Measurements from ENCODE around the gene CCDC148. TPM values are rescaled to one million over a fixed set of nuclear protein-coding genes. Genes with fewer than 3 reads are reported as not detected.

Gene CCDC148
- total RNA-seq, 1 donor from 2014 or later = 0.30 TPM

- TF ChIP-seq CTCF (IDR thresholded peaks at IDR 0.05; ENCODE audit: borderline replicate concordance) = no peak
- intact Hi-C loops (cut with micrococcal nuclease) = no loop called here
- peaks cover 10% of the 10 kb centered on the region for H3K9me3 ChIP-seq (replicated peaks)
- H3K4me1 ChIP-seq = no peaks in the 10 kb centered on the region
- H3K36me3 ChIP-seq = no peaks in the 10 kb centered on the region
- H3K27me3 ChIP-seq (ENCODE audit: low read depth) = no peaks in the 10 kb centered on the region
- H3K27ac ChIP-seq (replicated peaks) = no peak overlapping the region
- no peak for DNase-seq
- H3K4me3 ChIP-seq = no peak overlapping the region
Measured at GRCh38 chr2:158142165-158142564, 314.4 kb downstream of the CCDC148 start.

DNA sequence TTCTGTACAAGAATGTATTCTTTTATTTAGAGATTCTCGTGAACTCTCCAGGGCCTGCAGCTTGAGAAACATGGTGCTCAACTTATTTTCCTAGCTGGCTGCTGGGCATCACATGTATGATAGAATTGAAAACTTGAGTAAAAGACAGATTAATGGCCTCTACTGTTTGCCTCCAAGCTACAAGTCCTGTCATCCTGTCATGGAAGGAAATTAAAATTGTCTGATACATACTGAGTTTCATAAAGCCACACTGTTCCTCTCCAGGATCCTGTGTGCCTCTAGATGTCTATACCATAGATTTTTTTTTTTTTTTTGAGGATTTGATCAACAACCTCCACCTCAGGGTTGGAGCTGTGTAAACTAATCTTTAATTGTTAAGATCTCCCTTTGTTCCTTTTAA is 316.4 kb downstream of the CCDC148 start:
- no peaks in the 10 kb centered on the region for H3K27me3 ChIP-seq (ENCODE audit: low read depth)
- no peak overlapping the region for H3K27ac ChIP-seq (replicated peaks)
- DNase-seq = no peak
- no peaks in the 10 kb centered on the region for H3K36me3 ChIP-seq
- H3K4me1 ChIP-seq = no peaks in the 10 kb centered on the region
- no peaks in the 10 kb centered on the region for H3K9me3 ChIP-seq (replicated peaks)
- H3K4me3 ChIP-seq = no peak overlapping the region
- no peak for TF ChIP-seq CTCF (IDR thresholded peaks at IDR 0.05; ENCODE audit: borderline replicate concordance)
- intact Hi-C loops (cut with micrococcal nuclease) = no loop called here

- Histone ChIP-seq H3K36me3 (no peaks in the 10 kb centered on the region), H3K4me3 (no peak overlapping the region), H3K27ac (replicated peaks) (no peak overlapping the region), H3K9me3 (replicated peaks) (no peaks in the 10 kb centered on the region), H3K27me3 (ENCODE audit: low read depth) (no peaks in the 10 kb centered on the region), H3K4me1 (no peaks in the 10 kb centered on the region)
- TF ChIP-seq CTCF (IDR thresholded peaks at IDR 0.05; ENCODE audit: borderline replicate concordance) = no peak
- intact Hi-C loops (cut with micrococcal nuclease) = no loop called here
- DNase-seq = no peak
Measured at GRCh38 chr2:158138255-158138654, 318.3 kb downstream of the CCDC148 start.

DNA sequence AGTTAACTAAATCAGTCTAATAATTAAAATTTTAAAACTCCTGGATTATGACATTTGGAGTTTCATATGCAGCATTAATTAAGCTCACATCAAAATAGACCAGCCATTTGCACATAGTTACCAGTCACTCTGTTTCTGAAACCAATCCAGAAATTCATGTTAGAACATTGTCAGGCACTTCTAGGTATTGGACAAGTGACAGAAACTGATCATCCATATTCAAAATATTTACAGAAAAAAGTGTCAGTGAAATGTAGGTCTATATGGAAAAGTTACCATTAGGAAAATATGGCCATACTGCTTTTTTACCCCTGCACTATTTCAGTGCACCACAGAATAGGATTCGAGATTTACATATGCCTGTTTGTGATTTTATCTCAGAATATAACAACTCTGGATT is 321.5 kb downstream of the CCDC148 start:
- no peak overlapping the region for H3K27ac ChIP-seq (replicated peaks)
- no peaks in the 10 kb centered on the region for H3K9me3 ChIP-seq (replicated peaks)
- H3K4me3 ChIP-seq = no peak overlapping the region
- H3K36me3 ChIP-seq = no peaks in the 10 kb centered on the region
- TF ChIP-seq CTCF (IDR thresholded peaks at IDR 0.05; ENCODE audit: borderline replicate concordance) = no peak
- intact Hi-C loops (cut with micrococcal nuclease) = no loop called here
- no peaks in the 10 kb centered on the region for H3K4me1 ChIP-seq
- no peaks in the 10 kb centered on the region for H3K27me3 ChIP-seq (ENCODE audit: low read depth)
- DNase-seq = no peak

GRCh38 chr2:158134655-158135054 is 321.9 kb downstream of the CCDC148 start:
- Histone ChIP-seq H3K4me3 (no peak overlapping the region), H3K27ac (replicated peaks) (no peak overlapping the region), H3K4me1 (no peaks in the 10 kb centered on the region), H3K36me3 (no peaks in the 10 kb centered on the region), H3K27me3 (ENCODE audit: low read depth) (no peaks in the 10 kb centered on the region), H3K9me3 (replicated peaks) (no peaks in the 10 kb centered on the region)
- no peak for DNase-seq
- TF ChIP-seq CTCF (IDR thresholded peaks at IDR 0.05; ENCODE audit: borderline replicate concordance) = no peak
- intact Hi-C loops (cut with micrococcal nuclease) = no loop called here

DNA sequence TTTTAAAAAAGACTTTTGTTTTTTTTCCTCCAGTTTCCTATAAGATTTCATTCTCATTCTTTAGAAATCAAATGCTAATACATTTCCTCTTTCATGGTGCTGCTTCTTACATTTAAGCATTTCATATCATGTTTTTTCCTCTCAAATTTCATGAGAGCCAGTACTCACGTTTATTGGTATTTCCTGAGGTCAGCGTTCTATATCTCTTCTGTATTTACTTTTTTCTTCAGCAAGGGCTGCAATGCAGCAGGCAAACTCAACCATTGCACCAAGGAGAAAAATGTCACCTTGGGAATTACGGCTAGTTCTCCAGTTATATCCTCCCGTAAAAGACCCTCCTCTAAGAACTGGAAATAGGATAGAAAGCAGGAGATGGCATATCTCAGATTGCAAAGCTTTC is 322.5 kb downstream of the CCDC148 start:
- no peak for TF ChIP-seq CTCF (IDR thresholded peaks at IDR 0.05; ENCODE audit: borderline replicate concordance)
- H3K36me3 ChIP-seq = no peaks in the 10 kb centered on the region
- no peak overlapping the region for H3K4me3 ChIP-seq
- H3K4me1 ChIP-seq = no peaks in the 10 kb centered on the region
- intact Hi-C loops (cut with micrococcal nuclease) = no loop called here
- no peaks in the 10 kb centered on the region for H3K27me3 ChIP-seq (ENCODE audit: low read depth)
- no peak for DNase-seq
- H3K27ac ChIP-seq (replicated peaks) = no peak overlapping the region
- H3K9me3 ChIP-seq (replicated peaks) = no peaks in the 10 kb centered on the region

Measured in left ventricle myocardium inferior (tissue), 1 donor.